Brain microvascular endothelial cell (primary cell): ENCODE data around the gene TMEM144.
A peak's percentile ranks its signal among the peaks of the same experiment; 100 is the strongest.

Experiments
- DNase-seq: peaks from one replicate; pipeline ENCODE4 v3.0.0-alpha.2; 2020
- H3K27ac ChIP-seq: fragments of 250-450 bp; sonication (Bioruptor Pico); 2 replicates; pipeline ENCODE4 v1.5.1; 2020; ENCODE audit warnings: mild to moderate bottlenecking, moderate library complexity
- H3K27me3 ChIP-seq: fragments of 250-450 bp; sonication (Bioruptor Pico); replicated peaks from 2 replicates; pipeline ENCODE4 v1.5.1; 2020; ENCODE audit warnings: mild to moderate bottlenecking
- H3K36me3 ChIP-seq: fragments of 250-450 bp; sonication (Bioruptor Pico); replicated peaks from 2 replicates; pipeline ENCODE4 v1.5.1; 2020; ENCODE audit warnings: mild to moderate bottlenecking
- H3K4me3 ChIP-seq: 2 replicates; pipeline ENCODE4 v1.5.1; 2011; ENCODE audit warnings: low read depth, mild to moderate bottlenecking, control low read depth, low read length, moderate library complexity
- CTCF ChIP-seq: IDR thresholded peaks from 2 replicates; pipeline ENCODE4 v1.5.1; 2011; ENCODE audit warnings: low read depth, mild to moderate bottlenecking, moderate library complexity, low read length, control low read depth, inconsistent platforms; ENCODE audit errors: missing control alignments
- in situ Hi-C: cut with HindIII; loops from 2 replicates; pipeline ENCODE4 v1.10.0; 2017; ENCODE audit warnings: low sequenced_read_pairs, low pct_ligation_motif_present

The TMEM144 gene

GRCh38 chr4:158302076-158302866, 92.0 kb downstream of the TMEM144 start:
- Histone ChIP-seq H3K27ac (no peak overlapping the region), H3K36me3 (no peaks in the 10 kb centered on the region), H3K4me3 (no peak overlapping the region), H3K27me3 (no peaks in the 10 kb centered on the region)
- no peak for TF ChIP-seq CTCF
- in situ Hi-C loops: no loop called here
- peak; percentile 22 for DNase-seq

DNA sequence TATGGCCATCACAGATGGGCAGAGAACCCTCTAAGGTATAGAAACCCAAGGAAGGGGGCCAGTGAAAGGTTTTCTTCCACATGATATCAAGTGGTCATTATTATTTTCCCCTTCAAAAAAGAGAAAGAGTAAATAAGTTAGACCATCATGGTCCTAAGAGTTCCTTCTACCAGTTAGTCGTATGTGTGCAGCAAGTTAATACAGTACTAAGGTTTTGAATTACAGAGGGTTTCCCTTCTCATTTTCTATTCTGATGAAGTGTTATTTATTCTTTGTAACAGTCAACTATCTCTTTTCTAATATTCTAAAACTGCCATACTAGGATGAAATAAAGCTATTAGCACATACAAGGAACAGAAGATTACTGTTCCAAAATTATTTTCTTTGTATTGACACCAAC, 94.4 kb downstream of the TMEM144 start:
- in situ Hi-C loops: no loop called here
- Histone ChIP-seq H3K4me3 (no peak overlapping the region), H3K36me3 (no peaks in the 10 kb centered on the region), H3K27me3 (no peaks in the 10 kb centered on the region), H3K27ac (no peak overlapping the region)
- DNase-seq: no peak
- no peak for TF ChIP-seq CTCF
